Measurements from ENCODE around the gene ODF4. TPM values are rescaled to one million over a fixed set of nuclear protein-coding genes. Genes with fewer than 3 reads are reported as not detected.

The ODF4 gene
- total and polyA plus RNA-seq, 12 donors: not detected

DNA sequence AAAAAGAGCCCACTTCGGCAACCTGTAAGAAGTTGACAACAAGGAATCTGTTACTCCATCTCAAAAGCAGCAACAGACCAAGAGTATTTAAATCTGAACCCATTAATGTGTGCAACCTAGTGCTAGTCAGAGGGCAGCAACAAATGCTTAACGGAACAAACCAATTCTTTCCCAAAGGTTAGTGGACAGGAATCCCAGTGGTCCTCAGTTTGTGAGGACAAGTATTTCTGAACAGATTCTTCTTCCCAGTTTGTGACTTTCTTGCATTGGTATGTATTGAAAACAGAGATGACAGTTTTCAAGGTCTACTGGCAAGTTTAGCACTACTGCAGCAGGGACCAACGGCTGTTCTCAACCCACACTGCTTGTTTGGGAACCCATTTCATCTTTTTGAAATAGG, 40.4 kb downstream of the ODF4 start:
- Histone ChIP-seq H3K36me3 (replicated peaks in 1 of 2) (peaks cover 0 to 53% of the 10 kb centered on the region in 2 donors), H3K9me3 (replicated peaks in 1 of 3) (no peaks in the 10 kb centered on the region), H3K4me3 (no peak overlapping the region), H3K27me3 (no peaks in the 10 kb centered on the region), H3K27ac (peak overlapping the region in 1 of 5 donors; percentile 30), H3K4me1 (replicated peaks in 1 of 2) (peaks cover 13 to 59% of the 10 kb centered on the region in 2 donors)
- no peak for DNase-seq
- intact Hi-C loops (cut with DNase I): loop anchor here in 1 of 2 donors (10.0 kb wide), 1 partner anchor 365 kb away; the partner anchor contains the start of gene CCDC42
- no peak for TF ChIP-seq POLR2A (IDR thresholded peaks at IDR 0.05)
- TF ChIP-seq, protein P1, sequence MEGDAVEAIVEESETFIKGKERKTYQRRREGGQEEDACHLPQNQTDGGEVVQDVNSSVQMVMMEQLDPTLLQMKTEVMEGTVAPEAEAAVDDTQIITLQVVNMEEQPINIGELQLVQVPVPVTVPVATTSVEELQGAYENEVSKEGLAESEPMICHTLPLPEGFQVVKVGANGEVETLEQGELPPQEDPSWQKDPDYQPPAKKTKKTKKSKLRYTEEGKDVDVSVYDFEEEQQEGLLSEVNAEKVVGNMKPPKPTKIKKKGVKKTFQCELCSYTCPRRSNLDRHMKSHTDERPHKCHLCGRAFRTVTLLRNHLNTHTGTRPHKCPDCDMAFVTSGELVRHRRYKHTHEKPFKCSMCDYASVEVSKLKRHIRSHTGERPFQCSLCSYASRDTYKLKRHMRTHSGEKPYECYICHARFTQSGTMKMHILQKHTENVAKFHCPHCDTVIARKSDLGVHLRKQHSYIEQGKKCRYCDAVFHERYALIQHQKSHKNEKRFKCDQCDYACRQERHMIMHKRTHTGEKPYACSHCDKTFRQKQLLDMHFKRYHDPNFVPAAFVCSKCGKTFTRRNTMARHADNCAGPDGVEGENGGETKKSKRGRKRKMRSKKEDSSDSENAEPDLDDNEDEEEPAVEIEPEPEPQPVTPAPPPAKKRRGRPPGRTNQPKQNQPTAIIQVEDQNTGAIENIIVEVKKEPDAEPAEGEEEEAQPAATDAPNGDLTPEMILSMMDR (IDR thresholded peaks at IDR 0.05): no peak
- WGBS, 4 donors: 37 to 54% (median 47%) methylated on average over 3 of the region's 3 CpGs

DNA sequence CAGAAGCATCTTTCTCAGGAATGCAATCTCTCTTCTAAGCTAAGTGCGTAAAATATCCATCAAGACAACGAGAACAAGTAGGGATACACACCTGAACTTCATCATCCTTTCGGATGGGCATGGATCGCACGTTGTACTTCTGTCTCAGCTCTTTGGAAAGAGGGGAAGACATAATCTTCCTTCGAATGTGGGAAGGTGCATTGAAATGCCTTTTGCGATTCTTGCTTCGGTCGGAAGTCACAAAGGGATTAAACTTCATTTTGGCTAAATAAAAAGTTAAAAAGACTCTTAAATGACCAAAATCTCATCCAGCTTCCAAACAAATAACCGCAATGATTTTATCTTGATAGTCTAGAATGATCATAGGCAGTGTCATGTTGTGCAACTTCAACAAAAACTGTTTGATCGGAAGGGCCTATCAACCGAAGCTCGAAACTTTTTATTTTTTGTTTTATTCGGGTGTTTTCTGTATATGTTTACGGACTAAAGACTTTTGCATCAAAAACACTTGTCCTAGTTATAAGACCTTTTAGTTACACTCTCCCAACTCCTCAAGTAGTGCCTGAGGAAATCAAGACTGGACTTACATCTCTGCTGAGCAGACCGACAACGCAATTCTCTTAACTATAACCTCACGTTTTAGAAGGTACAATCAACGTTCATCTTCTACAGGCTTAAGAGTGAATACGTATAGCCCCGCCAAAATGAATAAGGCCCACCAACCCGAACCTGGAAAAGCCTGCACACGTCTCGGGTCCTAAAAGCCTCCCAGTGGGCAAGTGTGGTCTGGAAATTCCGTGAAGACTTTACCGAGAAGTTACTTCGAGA, 42.6 kb downstream of the ODF4 start:
- peaks cover 8 to 43% of the 10 kb centered on the region in 2 donors for H3K4me1 ChIP-seq (replicated peaks in 1 of 2)
- H3K27me3 ChIP-seq: no peaks in the 10 kb centered on the region
- peak overlapping the region; percentile 11 to 91 (median 43) for H3K27ac ChIP-seq
- H3K9me3 ChIP-seq (replicated peaks in 1 of 3): no peaks in the 10 kb centered on the region
- intact Hi-C loops (cut with DNase I): loop anchor here in 1 of 2 donors (10.0 kb wide), 1 partner anchor 363 kb away; the partner anchor contains the start of gene CCDC42
- H3K36me3 ChIP-seq (replicated peaks in 1 of 2): peaks cover 0 to 50% of the 10 kb centered on the region in 2 donors
- 16 to 23% (median 19%) methylated on average over 27 of the region's 27 CpGs for WGBS, 4 donors
- no peak for DNase-seq
- no peak for TF ChIP-seq POLR2A (IDR thresholded peaks at IDR 0.05)
- TF ChIP-seq, protein P1 (IDR thresholded peaks at IDR 0.05): no peak
- peak overlapping the region; percentile 45 to 90 (median 67) for H3K4me3 ChIP-seq

DNA sequence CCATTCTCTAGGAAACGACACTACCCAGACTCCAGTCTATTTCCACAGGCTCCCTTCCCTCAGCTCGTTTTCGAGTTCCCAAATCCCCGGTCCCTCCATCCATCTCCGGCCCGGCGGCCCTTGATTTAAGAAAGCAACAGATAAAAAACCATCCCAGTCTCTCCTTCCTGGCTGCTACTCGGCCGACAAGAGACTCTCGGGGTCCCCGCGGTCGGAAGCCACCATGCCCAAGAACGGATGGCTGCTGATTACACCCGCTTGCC, 43.2 kb downstream of the ODF4 start:
- H3K4me3 ChIP-seq: peak overlapping the region; percentile 45 to 90 (median 67)
- intact Hi-C loops (cut with DNase I): loop anchor here in 1 of 2 donors (10.0 kb wide), 1 partner anchor 362 kb away; the partner anchor contains the start of gene CCDC42
- no peaks in the 10 kb centered on the region for H3K27me3 ChIP-seq
- TF ChIP-seq, protein P1 (IDR thresholded peaks at IDR 0.05): no peak
- TF ChIP-seq POLR2A (IDR thresholded peaks at IDR 0.05): no peak
- no peak for DNase-seq
- WGBS, 4 donors: 0 to 3% (median 1%) methylated on average over 7 to 15 of the region's 15 CpGs
- H3K4me1 ChIP-seq (replicated peaks in 1 of 2): peaks cover 8 to 43% of the 10 kb centered on the region in 2 donors
- H3K9me3 ChIP-seq (replicated peaks in 1 of 3): no peaks in the 10 kb centered on the region
- peak overlapping the region; percentile 11 to 91 (median 43) for H3K27ac ChIP-seq
- H3K36me3 ChIP-seq (replicated peaks in 1 of 2): peaks cover 0 to 44% of the 10 kb centered on the region in 2 donors

DNA sequence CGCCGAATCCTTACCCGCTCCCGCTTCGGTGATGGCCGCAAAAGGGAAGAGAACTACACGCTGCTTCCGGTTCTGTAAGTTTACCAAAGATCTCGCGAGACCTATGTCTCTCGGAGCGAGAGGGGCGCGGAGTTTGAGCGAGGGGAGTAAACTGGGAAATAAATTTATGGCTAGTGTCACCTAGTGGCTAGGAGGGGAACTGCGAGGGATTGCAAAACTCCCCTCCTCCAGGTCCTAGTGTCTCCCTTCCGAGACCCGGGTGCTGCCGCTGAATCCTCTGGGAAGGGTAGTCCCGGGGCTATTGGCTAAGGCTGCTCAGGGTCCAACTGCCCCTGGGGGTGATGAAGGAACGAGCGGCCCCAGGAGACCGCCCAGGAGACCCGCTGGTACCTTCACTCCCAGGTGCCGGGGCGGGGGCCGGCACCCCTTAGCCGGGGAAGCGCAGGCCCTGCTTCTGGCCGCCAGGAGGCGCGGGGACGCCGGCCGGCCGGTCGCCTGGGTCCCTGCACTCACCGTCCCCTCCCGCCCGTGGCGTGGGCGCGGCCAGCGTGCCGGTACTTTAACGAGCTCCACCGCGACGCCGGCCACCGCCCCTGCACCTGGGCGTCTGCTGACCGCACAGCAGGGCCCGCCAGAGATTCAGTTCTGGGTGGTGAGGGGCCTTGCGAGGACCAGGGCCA, 43.6 kb downstream of the ODF4 start, which contains the start of gene RPL26:
TSS of gene RPL26 (minus strand) at position 51 of the 680 bp plus-strand sequence. CDS start 883 bp downstream, outside the sequence.
- Histone ChIP-seq H3K27me3 (no peaks in the 10 kb centered on the region), H3K36me3 (replicated peaks in 1 of 2) (peaks cover 0 to 39% of the 10 kb centered on the region in 2 donors), H3K4me3 (peak within 1 kb of the TSS; percentile 52 to 90 (median 67)), H3K9me3 (replicated peaks in 1 of 3) (no peaks in the 10 kb centered on the region), H3K27ac (peak within 1 kb of the TSS; percentile 15 to 91 (median 69)), H3K4me1 (replicated peaks in 1 of 2) (peaks cover 8 to 43% of the 10 kb centered on the region in 2 donors)
- peak; percentile 96 to 99 (median 98) for DNase-seq
- peak; percentile 45 to 83 for TF ChIP-seq POLR2A (IDR thresholded peaks at IDR 0.05)
- TF ChIP-seq, protein P1 (IDR thresholded peaks at IDR 0.05): peak; percentile 96 to 100 (median 99)
- intact Hi-C loops (cut with DNase I): loop anchor here in 1 of 2 donors (10.0 kb wide), 1 partner anchor 362 kb away; the partner anchor contains the start of gene CCDC42
- WGBS, 4 donors: 0 to 1% (median 0%) methylated on average over 24 to 55 of the region's 55 CpGs

All from adrenal gland (tissue), 12 donors.